H1 (cell line): ENCODE results near the gene RPS21. TPM values are rescaled to one million over a fixed set of nuclear protein-coding genes. Genes with fewer than 3 reads are reported as not detected.

Source experiments
- NRF1 ChIP-seq: IDR thresholded peaks from 2 replicates; pipeline ENCODE4 v1.6.1; 2011; ENCODE audit warnings: mild to moderate bottlenecking, low read depth, low read length, improper control_type of control experiment
- RAD21 ChIP-seq, 2 experiments: IDR thresholded peaks in 1 of 2; conservative IDR thresholded peaks in 1 of 2; 2 replicates each; pipeline ENCODE4 v1.6.1; 2011; ENCODE audit warnings: low read depth in 2 of 2, low read length in 2 of 2, improper control_type of control experiment in 1 of 2, inconsistent platforms in 1 of 2, mild to moderate bottlenecking in 1 of 2, moderate library complexity in 1 of 2
- RFX5 ChIP-seq: IDR thresholded peaks from 2 replicates; pipeline ENCODE4 v1.6.1; 2011; ENCODE audit warnings: low read depth, low read length, improper control_type of control experiment, borderline replicate concordance
- SP1 ChIP-seq: IDR thresholded peaks from 2 replicates; pipeline ENCODE4 v1.6.1; 2011; ENCODE audit warnings: low read depth, low read length
- polyA plus RNA-seq, 7 experiments: library from polyadenylated mRNA; depleted of rRNA in 3 of 7; stranded (reverse) in 5 of 7; unstranded in 2 of 7; fragments of >200 nt in 5 of 7; fragments of 200-250 nt in 2 of 7; gene quantifications; 1 replicate in 5 of 7; 2 replicates in 1 of 7; 4 replicates in 1 of 7; pipeline versions ENCODE4 v1.2.1 to v1.2.3, GENCODE V29; 2011 to 2013; ENCODE audit warnings: missing spikeins in 2 of 7, mixed read lengths in 2 of 7
- total RNA-seq: library from RNA; stranded (reverse); fragmentation: NEBNext Ultra II Directional; extraction: Animal tissue kit (Norgen Biotek cat#: 25700); gene quantifications from 2 replicates; pipeline ENCODE4 v1.2.1, GENCODE V29; 2021

The RPS21 gene
- total and polyA plus RNA-seq, 2 of the 8 experiments (the other 6 are each of a cell fraction or from before 2014, with no cell fraction given) = 1,787 to 7,219 TPM

DNA sequence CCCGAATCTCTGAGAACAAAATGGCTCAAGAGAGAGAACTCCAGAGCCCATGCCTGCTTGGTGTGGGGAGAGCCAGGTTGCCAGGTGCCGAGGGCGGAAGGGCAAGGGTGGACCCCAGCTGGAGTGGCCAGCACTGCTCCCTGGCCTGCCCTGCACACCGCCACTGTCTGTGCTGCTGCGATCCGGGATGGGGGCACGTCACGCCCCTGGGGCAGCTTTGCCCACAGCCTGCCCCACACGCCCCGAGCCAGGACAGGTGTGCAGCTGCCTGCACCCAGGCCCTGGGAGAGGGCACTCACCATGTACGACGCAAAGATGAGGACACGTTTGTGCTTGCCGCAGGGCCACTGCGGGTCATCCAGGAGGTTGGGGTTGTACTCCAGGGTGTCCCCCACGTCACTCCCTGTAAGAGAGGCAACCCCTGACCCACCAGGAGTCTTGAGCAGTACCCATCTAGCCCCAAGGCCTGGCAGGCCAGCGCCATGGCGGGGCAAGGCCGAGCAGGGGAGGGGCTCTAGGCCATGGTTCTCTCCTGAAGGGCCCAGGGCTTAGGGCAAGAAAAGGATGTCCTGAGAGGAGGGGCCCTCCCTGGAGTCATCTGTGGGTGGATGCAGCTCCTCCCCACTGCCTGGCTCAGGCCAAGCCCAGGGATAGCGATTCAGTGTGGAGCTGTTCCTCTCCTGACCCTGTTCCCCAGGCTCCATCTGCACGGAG is 5.9 kb downstream of the RPS21 start (continued):
- TF ChIP-seq RFX5 (no peak), NRF1 (no peak), SP1 (no peak), RAD21 (IDR thresholded peaks at IDR 0.05 in 1 of 2, conservative IDR thresholded peaks at IDR 0.05 in 1 of 2; ENCODE audit: low read depth in 2 of 2, low read length in 2 of 2) (no peak)
